ENCODE results near the gene METTL22.

Gene METTL22

DNA sequence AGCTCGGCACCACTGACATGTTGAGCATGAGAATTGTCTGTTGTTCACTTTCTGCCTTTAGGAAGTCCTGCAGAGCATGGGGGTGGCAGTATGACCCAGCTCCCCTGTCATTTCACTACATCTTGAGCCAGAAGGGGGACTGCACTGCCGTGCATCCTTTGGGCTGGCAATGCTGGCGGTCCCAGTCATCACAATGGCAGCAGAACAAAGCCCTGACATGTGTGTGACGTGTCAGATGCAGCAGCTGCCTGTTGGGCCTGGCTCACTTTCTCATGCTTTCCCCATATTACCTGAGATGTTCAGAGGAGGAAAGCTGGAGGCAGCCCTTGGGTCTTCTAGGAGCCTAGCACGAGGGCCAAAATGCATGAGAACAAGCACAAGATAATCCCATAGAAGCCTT lies 46.6 kb downstream of the METTL22 start:
- no peak for DNase-seq (ENCODE audit: low read depth)

DNA sequence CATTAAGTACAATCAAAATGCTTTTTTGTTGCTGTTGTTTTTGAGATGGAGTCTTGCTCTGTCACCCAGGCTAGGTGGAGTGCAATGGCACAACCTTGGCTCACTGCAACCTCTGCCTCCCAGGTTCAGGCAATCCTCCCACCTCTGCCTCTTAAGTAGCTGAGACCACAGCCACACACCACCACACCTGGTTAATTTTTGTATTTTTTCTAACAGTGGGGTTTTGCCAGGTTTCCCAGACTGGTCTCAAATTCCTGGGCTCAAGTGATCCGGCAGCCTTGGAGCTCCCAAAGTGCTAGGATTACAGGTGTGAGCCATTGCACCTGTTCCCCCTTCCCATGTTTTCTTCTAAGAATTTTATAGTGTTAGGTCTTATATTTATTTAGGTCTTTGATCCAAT lies 48.0 kb downstream of the METTL22 start:
- DNase-seq (ENCODE audit: low read depth), result no peak

DNA sequence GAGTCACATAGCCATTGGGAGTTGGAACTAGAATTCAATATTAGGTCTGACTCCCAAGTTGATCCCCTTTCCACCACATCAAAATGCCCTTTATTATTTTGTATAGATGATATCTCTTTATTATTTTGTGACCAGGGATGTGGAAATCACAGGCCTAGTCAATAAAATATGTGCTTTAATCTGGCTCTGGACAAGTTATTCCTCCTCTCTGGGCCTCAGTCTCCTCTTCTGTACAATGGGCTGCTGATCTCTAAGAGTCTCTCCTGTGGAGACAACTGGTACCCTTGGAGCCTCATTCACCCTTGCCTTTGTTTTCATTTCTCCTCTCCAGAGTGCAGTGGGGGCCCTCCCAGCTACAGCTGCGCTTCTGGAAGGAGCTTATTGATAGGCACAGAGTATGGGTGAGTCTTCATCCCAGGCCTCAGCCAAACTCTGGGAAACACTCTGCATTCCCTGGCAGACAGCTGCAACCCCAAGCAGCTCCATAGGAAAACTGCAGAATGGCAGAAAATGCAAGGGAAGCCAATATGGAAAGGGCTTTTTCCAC lies 48.6 kb downstream of the METTL22 start:
- no peak for DNase-seq (ENCODE audit: low read depth)

DNA sequence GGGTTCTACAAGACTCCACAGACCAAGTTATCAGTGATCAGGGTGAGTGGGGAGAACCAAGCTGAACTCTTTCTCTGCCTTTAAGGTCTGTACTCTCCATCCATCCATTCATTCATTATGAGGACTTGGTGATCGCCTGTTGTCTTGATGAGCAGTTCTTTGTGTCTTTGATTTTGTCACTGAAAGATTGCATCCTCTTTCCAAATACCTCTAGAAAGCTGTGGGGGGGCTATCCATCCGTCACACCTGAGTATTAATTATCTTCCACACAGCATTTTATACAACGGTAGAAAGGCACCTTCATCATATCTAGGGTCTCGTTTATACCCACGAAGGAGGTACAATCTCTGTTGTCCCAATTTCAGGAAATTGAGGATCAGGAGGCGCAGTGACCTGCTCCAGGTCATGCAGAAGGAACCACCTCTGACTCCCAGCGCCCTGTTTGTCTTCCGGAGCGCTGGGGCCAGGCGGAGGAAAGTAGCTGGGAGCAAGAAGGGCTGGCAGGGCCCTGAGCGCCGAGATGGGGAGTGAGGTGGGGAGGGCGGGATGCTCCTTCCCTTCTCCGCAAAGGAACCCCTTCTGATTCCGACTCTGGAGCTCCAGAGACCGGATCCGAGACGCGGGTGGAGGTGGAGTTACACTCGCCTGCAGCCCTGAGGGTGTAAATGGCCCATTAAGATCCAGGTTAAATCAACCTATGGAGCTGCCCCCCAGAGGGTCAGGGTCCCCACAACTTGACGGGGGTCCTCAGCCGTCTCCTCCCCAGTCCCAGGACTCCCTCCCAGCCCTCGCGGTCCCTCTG lies 52.3 kb downstream of the METTL22 start:
- no peak for DNase-seq (ENCODE audit: low read depth)

DNA sequence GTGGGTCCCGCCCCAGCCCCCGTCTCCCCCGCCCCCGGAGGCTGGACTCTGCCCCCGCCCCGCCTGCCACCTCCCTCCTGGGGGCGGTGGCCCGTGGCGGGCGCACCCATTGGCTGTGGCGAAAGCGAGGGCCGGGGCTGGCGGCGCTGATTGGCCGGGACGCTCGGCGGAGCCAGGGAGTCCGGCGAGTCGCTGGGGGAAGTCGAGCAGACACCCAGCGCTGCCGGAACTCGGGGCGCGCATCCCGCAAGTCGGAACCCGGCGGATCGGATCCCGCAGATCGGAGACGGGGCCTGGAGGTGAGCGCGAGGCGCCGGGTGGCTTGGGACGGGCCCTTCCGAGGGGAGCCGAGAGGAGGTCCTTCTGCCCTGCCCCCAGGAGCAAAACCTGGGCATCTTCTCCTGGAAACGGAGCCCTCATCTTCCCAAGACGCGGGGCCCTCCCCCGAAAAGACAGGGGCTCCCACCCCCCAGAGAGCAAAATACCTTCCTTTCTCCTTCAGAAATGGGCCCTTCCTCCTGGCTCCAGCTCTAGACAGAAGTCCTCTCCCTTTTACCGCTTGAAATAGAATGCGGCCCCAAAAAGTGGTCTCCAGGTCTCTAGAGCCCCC lies 53.0 kb downstream of the METTL22 start, which contains the start of gene ABAT:
Gene ABAT (plus strand): TSS at position 205 of the 610 bp plus-strand sequence. CDS start 61,123 bp downstream, outside the sequence.
- peak; percentile 81 for DNase-seq (ENCODE audit: low read depth)

DNA sequence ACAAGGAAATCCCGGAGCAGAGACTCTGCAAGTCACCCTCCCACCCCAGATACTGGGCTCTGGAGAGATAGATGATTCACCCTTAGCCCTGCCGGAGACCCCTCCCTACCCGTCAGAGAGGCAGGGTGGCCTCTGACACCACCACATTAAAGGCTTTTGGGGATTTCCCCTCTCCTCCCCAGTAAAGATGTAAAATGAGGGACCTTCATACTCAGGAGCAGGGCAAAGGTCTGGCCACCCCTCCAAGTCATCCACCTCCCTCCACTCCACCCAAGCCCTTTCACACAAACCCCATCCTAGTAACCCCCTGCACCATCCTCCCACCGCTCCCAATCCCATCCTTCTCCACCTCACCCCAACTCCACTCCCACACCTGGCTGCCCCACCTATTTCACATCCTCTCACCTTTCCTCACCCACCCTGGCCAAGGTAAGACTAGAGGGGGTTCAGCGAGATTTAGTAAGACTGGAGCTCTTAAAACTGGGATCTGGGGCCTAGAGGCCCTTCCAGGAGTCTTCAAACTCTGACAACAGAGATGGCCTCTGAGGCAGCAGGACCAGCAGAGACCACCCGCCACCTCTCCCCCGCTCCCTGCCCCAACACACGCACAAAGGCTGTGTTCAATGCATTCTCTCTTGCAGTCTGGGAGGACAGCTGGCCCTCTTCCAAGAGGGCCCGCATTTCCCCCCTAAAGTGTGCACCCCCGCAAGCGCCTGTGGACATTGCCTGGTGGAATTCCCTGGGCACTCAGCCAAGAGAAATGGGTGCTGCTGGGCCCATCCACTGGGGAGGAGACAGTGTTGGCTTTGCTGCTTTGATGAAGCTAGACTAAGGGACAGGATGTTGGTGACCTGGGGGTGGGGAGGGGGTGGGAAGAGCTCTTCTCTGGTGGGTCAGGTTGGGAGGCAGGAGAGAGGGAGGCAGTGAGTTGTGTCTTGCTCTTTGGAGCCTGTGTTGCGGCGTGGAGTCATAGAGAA lies 54.0 kb downstream of the METTL22 start:
- DNase-seq (ENCODE audit: low read depth), result peak; percentile 16

DNA sequence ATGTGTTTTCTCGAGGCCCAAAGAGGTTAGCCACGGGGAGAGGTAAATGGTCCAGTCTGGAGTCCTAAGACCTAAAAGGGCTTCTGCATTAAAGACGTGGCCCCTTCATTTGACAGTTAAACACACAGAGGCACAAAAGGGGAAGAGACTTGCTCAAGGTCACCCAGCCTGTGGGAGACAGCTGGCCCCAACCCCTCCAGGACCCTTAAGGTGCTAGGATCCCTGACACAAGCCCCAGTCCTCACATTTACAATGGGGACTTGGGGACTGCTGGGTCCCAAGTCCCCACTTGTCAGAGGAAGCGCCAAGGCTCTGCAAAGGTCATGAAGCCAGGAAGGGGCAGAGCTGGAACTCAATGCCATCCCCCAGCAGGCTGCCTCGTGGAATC lies 54.7 kb downstream of the METTL22 start:
- DNase-seq (ENCODE audit: low read depth), result no peak

DNA sequence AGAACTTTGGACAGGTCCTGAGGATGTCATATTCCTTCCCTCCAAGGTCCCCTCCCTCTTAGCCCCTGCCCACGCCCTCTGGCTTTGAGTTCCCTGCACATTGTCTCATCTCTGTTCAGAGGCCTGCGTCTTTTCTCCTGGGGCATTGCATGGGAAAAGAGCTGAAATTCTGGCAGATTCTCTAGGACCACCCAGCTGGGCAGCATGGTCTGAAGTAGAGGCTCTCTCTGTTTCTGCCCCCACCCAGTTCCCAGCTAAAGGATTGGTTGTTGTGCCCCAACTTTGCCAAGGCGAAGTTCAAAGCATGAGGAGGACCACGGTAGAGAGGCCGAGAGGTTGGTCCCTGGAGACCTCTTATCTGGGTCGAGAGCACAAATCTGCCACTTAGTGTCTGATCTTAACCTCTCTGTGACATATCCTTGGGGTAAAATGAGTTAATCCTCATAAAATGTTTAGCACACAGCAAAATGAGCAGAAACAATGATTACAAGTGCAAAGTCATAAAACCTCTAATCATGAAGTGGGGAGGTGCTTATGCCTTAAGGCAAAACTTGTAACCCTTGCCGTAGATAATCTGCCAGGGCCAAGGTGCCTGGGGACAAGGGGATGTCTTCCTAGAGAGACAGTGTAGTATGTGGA lies 55.4 kb downstream of the METTL22 start:
- DNase-seq (ENCODE audit: low read depth), result no peak

DNA sequence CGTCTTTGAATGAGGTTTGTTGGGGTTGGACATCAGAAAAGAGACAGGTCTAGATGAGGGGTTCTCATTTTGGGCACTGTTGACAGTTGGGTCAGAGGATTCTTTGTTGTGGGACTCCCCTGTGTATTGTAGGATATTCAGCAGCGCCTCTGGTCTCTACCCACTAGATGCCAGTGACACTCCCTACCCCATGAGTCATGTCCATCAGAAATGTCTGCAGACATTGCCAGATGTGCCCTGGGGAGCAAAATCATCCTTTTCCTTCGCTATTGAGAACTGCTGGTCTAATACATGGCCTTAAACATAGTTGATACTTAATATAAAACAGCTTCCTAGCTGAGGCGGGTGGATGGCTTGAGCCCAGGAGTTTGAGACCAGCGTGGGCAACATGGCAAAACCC lies 56.0 kb downstream of the METTL22 start:
- no peak for DNase-seq (ENCODE audit: low read depth)

DNA sequence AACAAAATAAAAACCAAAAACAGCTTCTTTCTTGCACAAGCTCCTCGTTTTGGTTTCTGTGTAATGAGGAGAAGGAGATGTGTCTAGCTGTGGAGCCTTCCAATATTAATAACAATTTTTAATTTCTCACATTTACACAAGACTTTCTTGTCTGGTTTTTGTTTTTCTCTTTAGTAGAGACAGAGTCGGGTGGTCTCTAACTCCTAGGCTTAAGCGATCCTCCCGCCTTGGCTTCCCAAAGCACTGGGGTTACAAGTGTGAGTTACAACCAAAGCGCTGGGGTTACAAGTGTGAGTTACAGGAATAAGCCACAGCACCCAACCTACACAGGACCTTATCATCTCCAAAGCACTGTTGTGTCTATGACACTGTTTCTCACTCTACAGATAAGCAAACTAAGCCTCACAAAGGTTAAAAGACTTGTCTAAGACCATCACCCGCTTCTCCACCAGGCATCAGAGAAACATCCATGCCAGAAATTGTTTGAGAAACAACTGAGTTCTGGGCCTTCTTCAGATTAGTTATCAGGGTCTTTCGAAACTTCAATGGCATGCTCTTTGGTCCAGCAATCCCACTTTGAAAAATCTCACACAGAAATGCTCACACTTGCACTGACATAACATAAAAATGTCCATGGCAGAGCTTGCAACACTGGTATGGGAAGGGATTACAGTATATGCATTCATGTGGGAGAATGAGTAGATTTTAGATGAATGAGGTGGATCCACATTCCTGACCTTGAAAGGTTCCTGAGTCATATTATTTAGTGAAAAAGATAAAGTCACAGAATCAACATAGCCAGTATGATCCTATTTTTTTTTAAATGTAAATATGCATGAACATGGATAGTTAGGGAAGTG lies 56.8 kb downstream of the METTL22 start:
- no peak for DNase-seq (ENCODE audit: low read depth)

DNA sequence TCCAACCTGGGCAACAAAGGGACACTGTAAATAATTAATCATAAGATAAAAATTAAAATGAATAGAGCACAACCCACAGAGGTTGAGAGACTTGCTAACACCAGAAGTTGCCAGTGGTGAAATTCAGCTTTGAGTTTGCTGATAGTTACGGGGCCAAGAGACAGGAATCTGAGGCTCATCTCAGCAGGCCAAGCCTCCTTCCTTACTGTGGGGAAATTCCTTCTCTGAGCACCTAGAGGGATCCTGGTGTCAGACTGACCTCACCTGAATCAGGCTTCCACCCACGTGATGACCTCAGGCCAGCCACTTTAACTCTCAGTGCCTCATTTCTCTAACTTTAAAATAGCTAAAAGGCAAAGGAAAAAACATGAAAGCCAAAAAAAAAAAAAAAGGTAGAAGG lies 57.7 kb downstream of the METTL22 start:
- no peak for DNase-seq (ENCODE audit: low read depth)

DNA sequence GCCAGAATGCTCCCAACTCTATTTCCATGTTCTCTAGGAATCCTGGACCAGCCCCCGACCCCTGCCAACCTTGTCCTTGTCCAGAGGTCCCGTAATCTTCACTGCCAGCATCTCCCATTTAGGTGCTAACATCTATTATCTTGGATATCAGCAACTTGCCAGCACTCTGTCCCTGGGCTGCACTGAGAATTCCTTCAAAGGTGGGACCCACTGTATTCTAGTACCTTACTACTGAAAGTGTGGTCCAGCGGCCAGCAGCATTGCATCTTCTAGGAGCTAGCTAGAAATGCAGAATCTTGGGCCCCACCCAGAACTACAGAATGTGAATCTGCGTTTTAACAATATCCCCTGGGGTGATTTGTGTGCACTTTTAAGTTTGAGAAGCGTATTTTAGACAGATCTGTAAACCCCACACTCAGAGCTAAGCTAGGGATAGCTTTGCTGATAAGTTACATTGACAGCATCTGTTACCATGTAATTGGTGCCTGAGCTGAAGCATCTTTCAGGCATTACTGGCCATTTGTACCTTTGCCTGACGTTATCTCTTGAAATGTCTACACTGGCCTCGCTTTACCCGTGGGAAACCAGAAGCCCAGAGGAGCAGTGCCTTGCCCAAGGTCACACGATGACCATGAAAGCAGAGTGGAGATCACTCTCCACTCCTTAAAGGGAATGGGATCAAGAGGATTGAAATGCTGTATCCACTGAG lies 61.2 kb downstream of the METTL22 start:
- DNase-seq (ENCODE audit: low read depth), result no peak

DNA sequence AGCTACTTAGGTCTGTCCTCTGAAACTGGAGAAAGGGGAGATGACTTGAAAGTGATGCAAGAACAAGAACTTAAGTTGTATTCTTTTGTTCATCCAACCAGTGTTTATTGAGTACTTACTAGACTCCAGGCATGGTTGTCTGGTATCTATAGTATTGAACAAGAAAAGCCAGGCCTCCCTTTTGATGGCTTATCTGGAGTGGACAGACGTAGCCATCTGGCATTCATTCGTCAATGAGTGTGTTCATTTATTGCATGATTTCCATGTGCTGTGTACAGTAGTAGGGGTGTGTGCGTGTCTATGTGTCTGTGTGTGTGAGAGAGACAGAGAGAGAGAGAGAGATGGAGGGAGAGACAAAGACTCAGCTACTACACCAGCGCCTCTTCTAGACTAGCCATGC lies 62.1 kb downstream of the METTL22 start:
- DNase-seq (ENCODE audit: low read depth), result no peak

DNA sequence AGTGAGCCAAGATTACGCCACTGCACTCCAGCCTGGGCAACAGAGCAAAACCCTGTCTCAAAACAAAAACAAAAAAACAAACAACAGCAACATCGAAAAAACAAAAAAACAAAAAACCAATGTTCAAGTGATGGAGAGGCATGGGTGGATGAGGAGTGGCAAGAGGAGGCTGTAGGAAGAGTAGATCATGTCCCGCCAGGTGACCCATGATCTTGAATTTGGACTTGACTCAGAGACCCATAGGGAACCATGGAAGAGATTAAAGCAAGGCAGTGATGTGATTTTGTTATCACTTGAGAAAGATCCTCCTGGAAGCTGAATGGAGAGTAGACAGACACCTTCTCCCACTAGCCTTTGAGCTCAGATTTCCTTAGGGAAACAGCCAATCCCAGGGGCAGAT lies 64.1 kb downstream of the METTL22 start:
- DNase-seq (ENCODE audit: low read depth), result no peak

DNA sequence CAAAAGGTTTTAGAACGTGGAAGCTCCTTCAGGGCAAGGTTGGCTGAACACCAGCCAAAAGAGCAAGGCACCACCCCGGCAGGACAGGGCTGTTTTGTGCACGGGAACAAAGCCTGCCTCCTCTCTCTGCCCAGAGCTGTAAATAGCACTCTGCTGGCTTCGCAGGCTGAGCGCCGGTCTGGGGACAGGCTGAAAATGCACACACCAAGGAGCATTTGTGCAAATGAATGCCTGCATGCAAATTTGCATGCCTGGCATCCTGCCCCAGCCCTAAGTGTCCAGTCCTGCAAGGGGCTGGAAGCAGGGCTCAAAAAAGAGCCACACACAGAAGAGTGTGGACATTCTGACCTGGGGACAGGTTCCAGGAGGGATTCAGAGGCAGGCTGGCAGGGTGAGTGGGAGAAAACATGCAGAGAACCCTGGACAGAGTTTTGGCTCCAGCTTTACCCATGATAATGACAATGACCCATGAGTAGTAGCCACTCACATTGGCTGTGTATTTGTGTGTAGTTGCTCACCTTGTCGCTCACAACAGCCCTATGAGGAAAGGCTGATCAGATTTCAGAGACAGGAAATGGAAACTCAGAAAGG lies 64.6 kb downstream of the METTL22 start:
- DNase-seq (ENCODE audit: low read depth), result no peak

DNA sequence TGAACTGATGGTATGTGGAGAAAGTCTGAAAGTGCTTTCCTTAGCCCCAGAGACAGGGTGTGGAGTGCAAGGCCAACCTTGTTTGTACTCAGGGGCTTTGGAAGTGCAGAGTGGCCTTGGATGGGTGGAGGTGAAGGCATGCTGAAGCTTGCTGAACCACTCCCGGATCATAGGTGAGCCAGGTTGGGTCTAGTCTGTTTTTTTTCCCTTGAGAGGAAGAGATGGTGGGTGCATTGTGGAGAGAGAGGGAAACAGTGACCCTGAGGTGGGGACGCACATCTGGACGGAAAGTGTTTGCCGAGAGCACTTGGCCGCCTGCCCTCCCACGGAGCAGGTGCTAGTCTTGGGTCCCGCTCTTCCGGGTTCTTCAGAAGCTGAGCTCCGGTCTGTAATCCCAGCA lies 65.4 kb downstream of the METTL22 start:
- DNase-seq (ENCODE audit: low read depth), result no peak

DNA sequence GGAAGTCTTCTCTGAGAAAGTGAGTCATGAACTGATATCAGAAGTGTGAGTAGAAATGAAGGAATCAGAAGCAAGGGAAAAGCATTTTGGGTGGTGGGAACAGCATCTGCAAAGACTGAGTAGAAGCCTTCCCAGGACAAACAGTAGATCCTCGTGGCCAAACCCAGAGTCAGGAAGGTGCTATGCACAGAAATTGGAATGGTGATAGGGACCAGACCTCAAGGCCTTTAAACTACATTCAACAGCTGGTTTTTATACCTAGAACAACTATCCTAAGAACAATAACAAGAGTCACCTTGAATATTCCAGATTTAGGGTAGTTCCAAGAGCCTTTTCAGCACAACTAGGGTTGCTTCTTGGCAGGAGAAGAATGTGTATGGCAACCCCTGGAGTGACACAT lies 68.2 kb downstream of the METTL22 start:
- no peak for DNase-seq (ENCODE audit: low read depth)

DNA sequence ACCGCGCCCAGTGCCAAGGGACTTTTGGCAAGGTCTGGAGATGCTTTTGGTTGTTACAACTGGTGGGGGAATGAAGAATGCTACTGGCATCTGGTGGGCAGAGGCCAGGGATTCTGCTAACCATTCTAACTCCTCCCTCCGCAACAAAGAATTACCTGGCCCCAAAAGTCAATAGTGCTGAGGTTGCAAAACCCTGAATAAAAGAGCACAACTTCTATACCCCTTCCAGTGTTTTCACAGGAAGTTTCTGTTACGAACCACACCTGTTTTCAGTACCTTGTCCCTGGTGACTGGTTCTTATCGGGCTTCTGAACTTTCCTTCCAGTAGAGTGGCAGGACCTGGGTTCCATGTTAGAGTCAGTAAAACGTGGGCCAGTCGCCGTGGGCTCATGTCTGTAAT lies 70.2 kb downstream of the METTL22 start:
- DNase-seq (ENCODE audit: low read depth), result no peak

DNA sequence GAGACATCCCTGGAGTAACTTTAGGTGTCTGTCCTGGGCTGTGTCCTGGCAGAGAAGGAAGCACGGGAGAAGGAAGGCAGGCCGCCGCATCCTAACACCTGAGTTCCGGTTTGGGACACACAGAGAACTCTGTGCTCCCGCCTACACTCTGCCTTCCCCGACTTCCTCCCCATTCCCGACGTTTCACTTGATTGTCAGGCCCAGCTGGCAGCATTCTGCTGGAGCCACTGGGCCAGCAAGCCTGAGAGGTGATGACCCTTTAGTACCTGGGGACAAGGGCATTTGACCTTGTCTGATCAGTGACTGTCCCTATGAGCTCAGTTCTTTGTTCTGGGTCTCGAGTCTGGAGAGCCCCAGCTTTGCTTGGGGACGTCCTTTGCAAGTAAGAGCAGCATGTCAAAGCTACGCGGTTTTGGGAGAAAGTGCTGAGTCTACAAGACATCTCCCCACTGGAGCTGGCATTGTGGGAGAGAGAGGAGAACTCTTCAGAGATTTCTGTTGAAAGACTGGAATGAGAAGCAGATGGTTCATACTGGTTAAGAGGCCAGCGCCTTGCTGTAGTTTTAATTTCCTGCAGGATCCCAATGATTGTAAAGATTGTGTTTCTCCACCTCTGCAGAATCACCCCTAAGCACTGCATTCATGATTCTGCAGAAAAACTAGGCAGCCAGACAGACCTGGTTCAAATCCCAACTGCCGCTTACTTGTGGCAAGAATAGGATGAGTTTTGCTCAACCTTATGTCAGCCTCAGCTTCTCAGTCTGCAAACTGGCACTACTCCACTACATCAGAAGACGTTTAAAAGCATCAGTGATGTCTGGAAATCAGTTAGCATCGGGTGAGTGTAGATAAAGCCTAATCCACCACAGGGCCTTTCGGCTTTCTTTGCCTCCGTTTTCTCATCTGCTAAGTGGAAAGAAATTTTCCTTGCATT lies 73.6 kb downstream of the METTL22 start:
- no peak for DNase-seq (ENCODE audit: low read depth)
